ENCODE measurements around the gene CDKAL1.

GRCh38 chr6:20905377-20905776 is 371.1 kb downstream of the CDKAL1 start:
- TF ChIP-seq RARB (CRISPR knock-in tag; IDR thresholded peaks at IDR 0.05) (no peak), ARNTL (CRISPR knock-in tag; IDR thresholded peaks at IDR 0.05; ENCODE audit: borderline replicate concordance, low read depth) (no peak), TSHZ2 (CRISPR knock-in tag; IDR thresholded peaks at IDR 0.05) (no peak), PATZ1 (CRISPR knock-in tag; IDR thresholded peaks at IDR 0.05; ENCODE audit: borderline replicate concordance) (no peak), ISL1 (CRISPR knock-in tag; IDR thresholded peaks at IDR 0.05) (no peak), CSDC2 (CRISPR knock-in tag; IDR thresholded peaks at IDR 0.05) (no peak), CREB5 (CRISPR knock-in tag; IDR thresholded peaks at IDR 0.05; ENCODE audit: low read depth) (no peak), OSR1 (CRISPR knock-in tag; IDR thresholded peaks at IDR 0.05) (no peak), ZFP3 (CRISPR knock-in tag; IDR thresholded peaks at IDR 0.05) (no peak), SNAI2 (CRISPR knock-in tag; IDR thresholded peaks at IDR 0.05) (no peak)

Measured in SK-N-SH treated with all-trans-retinoic acid at 6 μM for 48 hours (cell line).